NB4 (cell line): ENCODE data around the gene LIF.

Experiments used
- TF ChIP-seq, protein P1 (sequence below): IDR thresholded peaks from one replicate; pipeline ENCODE4 v1.5.1; 2012; ENCODE audit warnings: low read depth, low read length
- TF ChIP-seq, protein P2 (sequence below): IDR thresholded peaks from 2 replicates; pipeline ENCODE4 v1.6.1; 2011; ENCODE audit warnings: low read depth, low read length

DNA sequence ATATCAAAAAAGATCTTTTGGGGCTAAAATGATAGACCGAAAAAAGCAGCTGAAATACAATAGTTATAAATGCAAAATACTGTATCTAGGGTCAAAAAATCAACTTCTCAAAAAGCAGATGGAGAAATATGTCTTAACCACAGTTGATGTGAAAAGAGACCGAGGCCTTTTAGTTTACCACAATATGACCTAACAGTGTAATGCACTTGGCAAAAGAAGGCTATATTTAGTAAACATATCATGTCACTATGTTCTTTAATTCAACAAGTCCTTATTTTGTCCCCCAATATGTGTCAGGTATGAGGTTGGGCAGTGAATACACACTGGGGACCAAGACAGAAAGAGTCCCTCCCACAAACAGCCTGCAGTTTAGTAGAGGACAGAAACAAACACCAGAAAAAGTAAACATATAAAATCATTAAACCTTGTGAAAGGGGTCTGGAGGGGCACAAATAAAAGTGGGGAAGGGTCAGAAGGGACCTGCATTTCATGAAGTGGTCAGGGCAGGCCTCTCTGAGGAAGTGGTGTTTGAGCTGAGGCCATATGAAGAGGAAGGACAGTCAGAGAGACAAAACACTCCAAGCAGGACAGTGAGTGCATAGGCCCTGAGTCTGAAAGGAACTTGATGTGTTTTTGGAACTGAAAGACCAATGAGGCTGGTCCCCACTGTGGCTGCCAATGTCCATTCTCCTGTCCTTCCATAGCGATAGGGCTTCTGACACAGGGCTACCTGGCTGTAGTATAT is 53.4 kb downstream of the LIF start:
- TF ChIP-seq, protein P1, sequence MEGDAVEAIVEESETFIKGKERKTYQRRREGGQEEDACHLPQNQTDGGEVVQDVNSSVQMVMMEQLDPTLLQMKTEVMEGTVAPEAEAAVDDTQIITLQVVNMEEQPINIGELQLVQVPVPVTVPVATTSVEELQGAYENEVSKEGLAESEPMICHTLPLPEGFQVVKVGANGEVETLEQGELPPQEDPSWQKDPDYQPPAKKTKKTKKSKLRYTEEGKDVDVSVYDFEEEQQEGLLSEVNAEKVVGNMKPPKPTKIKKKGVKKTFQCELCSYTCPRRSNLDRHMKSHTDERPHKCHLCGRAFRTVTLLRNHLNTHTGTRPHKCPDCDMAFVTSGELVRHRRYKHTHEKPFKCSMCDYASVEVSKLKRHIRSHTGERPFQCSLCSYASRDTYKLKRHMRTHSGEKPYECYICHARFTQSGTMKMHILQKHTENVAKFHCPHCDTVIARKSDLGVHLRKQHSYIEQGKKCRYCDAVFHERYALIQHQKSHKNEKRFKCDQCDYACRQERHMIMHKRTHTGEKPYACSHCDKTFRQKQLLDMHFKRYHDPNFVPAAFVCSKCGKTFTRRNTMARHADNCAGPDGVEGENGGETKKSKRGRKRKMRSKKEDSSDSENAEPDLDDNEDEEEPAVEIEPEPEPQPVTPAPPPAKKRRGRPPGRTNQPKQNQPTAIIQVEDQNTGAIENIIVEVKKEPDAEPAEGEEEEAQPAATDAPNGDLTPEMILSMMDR: no peak
- TF ChIP-seq, protein P2, sequence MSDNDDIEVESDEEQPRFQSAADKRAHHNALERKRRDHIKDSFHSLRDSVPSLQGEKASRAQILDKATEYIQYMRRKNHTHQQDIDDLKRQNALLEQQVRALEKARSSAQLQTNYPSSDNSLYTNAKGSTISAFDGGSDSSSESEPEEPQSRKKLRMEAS: no peak
